ENCODE measurements around the gene BTNL3.
"Not testable (repeated sequence)": the region's sequence is repeated elsewhere in the genome, so short reads cannot be mapped to it uniquely, and the experiment has no call there.

BTNL3 gene

GRCh38 chr5:181024245-181025064 lies 35.8 kb downstream of the BTNL3 start:
- no peak for DNase-seq (ENCODE audit: low spot score)

- DNase-seq (ENCODE audit: low spot score) = no peak
These were observed 38.9 kb downstream of the BTNL3 start for GRCh38 chr5:181027452-181028031.

GRCh38 chr5:181028032-181028819 lies 39.6 kb downstream of the BTNL3 start:
- DNase-seq (ENCODE audit: low spot score) = no peak

- no peak for DNase-seq (ENCODE audit: low spot score)
These were observed 43.1 kb downstream of the BTNL3 start for GRCh38 chr5:181031716-181032115.

DNA sequence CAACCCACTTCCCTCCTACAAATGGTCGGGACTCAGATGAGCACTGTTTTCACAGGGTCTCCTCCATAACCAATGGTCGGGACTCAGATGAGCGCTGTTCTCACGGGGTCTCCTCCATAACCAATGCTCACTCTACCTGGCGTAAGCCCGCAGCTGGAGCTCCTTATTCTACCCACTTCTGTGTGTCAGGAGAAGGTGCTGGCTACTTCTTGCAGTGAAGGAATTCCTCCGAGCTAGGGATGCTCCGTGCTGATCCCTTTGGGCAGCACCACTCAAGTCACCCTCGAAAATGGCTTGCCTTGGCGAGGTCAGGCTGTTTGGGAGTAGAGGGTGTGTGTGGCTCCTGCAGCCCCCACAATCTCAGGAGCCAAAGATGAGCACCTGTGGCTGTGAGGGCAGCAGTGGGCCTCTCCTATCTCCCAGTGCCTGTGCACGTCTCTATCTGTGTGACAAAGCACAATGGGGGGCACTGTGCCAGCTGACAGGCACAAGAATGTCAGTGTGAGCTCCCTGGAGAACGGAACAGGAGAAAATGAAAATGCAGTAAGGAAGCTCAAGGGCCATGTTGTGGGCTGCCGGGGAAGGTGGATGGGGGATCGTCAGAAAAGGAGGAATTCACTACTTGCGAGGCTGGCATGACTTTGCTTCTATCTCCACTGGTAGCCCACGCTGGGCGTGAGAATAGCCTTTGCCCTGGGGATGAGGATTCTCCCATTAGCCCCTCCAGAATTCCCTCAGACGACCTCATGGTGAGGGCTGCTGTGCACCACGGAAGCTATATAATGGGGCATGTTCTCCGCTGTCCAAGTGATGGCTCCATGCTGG lies 47.6 kb downstream of the BTNL3 start:
- DNase-seq (ENCODE audit: low spot score) = no peak

GRCh38 chr5:181036816-181037364 lies 48.2 kb downstream of the BTNL3 start:
- DNase-seq (ENCODE audit: low spot score) = no peak

GRCh38 chr5:181037365-181037861 lies 48.8 kb downstream of the BTNL3 start:
- DNase-seq (ENCODE audit: low spot score) = no peak

DNA sequence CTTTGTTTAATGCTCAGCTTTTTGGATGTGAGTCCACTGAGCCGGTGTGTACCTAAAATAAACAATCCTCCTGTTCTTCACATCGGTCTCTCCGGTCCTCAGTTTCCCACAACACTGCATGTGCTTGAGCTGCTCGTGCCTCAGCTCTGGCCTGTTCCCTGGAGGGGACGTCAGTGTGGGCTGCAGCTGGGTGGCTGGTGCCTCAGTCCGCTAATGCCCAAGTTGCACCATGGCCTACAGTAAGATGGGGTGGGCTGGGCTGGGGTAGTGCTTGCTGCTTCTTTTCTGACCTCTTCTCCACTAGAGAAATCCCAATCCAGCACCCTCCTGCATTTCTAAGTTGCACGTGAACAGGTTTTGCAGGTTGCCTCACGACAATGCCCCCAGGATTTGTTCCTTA lies 50.8 kb downstream of the BTNL3 start:
- DNase-seq (ENCODE audit: low spot score) = no peak

GRCh38 chr5:181039931-181040630 lies 51.4 kb downstream of the BTNL3 start, which contains the start of gene BTNL9:
Gene BTNL9 (plus strand): TSS chr5:181040266. CDS start chr5:181045490, 5,224 bp downstream.
- DNase-seq (ENCODE audit: low spot score) = no peak

DNA sequence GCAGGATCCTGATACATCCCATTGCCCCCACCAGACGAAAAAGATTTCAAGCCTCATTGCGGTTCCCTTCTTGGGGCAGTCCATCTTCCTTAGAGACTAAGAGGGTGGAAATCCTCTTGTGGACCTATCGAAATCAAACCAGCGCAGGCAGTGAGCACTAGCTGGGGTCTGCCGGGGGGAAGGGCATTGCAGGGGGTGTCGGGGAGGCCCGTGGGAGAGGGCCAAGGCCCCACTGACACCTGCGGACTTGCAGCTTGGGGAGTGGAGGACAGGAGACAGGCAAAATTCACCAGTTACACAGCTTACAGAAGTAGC lies 51.9 kb downstream of the BTNL3 start:
- no peak for DNase-seq (ENCODE audit: low spot score)

- no peak for DNase-seq (ENCODE audit: low spot score)
These were observed 52.4 kb downstream of the BTNL3 start for GRCh38 chr5:181041043-181041442.

DNA sequence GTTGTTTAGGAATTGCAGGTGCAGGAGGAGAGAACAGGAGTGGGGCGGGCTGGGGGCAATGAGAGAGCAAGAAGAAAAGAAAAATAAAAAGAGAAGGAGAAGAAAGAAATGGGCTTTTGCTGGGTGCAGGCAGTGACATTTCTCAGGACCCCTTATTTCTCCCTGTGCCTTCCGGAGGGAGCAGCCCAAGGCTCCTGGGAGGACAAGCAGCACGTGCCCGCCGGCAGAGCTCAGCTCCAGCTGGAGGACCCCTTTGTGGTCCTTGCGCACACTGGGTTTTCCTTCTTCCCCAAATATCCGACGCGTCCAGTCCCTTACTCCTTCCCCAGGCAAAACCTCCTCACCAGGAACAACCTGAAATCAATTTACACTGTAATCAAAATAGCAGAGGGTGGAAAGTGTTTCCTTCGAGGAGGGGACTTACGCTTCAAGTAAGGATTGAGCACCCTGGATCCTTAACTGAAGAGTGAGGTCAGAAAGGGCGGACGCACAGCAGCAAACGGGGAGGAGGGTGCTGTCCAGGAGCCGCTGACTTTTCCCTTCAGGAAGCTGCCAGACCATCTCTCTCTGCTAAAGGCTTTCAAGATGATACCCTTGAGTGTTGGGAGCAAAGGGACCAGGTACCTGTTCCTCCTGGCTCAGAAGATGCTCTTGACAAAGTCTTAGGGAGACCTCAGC lies 53.5 kb downstream of the BTNL3 start:
- DNase-seq (ENCODE audit: low spot score) = no peak

- DNase-seq (ENCODE audit: low spot score) = no peak
These were observed 54.1 kb downstream of the BTNL3 start for GRCh38 chr5:181042722-181043121.

DNA sequence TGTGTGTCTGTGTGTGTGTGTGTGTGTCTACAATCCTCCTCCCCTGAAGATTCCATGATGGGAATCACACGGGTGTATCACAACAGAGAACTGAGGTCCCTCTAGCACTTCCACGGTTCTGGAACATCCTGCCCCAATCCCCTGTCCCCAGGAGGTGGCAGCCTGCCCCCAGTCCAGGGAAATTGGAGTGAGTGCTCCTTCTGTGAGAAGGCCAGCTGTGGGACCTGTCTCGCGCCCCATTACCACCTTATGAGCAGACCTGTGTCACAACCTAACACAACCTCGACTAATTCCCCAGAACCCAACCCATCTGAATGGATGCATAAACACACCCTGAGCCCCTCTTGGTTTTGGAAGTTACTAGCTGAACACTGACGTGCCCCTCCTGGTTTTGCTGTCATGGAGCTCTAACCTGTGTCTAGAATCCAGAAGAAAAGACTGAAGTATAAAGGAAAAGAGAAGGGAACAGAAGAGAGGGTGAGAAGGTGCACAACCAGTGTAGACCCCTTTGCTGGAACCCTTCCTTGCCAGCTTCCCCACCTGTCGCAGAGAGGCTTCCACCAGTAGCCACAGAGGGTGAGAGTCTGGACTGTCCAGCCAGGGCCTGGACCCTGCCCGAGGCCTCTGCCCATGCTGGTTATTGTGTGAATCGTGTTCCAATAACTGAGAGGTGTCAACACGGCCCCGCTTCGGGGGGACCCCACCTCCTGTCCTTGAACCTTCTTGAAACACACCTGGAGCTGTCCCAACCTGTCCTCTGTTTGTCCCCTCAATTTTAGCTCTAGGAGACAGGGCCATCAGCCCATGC lies 54.8 kb downstream of the BTNL3 start:
- no peak for DNase-seq (ENCODE audit: low spot score)

DNA sequence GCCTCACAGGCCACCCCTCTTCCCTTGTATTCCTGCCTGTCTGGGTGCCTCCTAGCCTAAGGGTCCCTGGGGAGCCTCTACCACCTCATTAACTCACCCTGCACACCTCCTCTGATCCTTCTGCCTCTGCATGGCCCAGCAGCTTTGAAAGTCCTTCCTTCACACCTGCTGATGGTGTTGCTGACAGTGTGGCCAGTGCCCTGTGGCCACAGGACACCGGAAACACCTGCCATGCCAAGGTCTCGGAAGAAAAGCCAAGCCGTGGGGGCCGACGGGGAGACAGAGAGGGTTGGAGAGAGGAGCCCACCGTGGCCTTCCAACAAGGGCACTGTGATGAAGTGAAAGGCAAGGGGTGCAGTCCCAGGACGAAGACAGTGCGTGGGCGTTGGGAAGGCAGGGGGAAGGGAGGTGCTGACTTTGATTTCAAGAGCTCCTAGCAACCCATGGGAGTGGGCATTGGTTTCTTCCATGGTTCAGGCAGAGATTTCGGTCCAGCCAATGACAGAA lies 55.5 kb downstream of the BTNL3 start:
- no peak for DNase-seq (ENCODE audit: low spot score)

DNA sequence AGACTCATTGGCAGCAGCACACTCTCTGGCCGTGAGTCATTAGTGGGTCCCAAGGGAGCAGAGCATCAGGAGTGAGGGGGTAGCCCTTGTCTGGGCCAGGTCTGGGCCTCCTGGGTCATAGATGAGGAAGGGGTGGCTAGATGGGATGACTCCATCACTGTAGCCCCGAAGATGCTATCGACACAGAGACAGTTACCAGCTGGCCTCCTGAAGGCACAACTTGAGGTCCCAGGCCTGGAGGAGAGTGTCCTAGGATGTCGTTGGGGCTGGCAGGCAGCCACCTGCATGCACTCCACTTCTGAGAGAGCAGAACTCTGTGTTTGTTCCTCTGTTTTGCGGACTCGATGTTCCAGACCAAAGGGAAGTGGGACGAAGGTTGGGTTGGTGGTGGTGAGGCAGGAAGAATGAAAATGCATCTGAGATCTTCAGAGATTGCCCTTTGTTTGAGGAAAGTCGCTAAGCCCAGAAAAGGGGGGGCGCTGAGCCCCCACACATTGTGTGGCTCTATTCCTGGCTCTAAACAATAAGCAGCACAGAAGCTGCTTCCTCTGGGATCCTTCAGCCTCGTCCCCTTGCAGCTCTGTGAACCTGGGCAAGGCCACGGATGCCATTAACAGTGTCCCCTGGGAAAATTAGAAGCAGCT lies 56.1 kb downstream of the BTNL3 start:
- DNase-seq (ENCODE audit: low spot score) = no peak

DNA sequence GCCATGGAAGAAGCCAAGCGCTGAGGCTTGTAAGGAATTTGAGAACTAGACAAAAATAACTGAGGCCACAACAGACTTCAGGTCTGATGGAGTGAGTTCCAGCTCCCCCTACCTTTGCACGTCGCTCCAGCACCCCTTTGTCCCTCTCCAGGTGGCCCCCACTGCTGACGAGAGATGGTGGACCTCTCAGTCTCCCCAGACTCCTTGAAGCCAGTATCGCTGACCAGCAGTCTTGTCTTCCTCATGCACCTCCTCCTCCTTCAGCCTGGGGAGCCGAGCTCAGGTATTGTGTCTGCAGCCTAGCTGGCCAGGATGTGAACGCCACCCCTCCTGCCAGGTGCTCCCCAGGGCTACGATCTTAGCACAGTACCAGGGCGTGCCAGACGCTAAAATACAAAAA lies 56.7 kb downstream of the BTNL3 start:
- DNase-seq (ENCODE audit: low spot score) = no peak

- DNase-seq (ENCODE audit: low spot score) = not testable (repeated sequence)
These were observed 57.2 kb downstream of the BTNL3 start for GRCh38 chr5:181045857-181046256.

GRCh38 chr5:181047288-181047687 lies 58.6 kb downstream of the BTNL3 start:
- no peak for DNase-seq (ENCODE audit: low spot score)

Measured in AG08395 (cell line).